ENCODE results near the gene LSM3.

The LSM3 gene

DNA sequence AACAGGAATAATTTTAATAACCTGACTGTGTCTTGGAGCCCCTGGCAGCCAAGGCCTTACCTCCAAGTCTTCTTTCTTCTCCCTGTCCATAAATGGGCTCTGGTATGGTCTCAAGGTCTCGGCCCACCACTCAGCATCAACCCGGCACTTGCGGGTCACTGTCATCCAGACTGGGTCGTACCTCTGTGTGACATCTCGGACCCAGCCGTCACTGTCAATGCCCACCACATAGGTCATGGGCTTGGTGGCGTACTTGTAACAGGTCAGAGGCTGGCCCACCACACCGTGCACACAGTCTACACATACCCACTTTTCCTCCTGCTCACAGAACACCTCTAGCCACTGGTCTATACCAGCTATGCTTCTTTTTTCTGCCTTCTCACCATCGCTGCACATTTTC is 20.7 kb upstream of the LSM3 start:
- no peak for DNase-seq (ENCODE audit: low read depth)

DNA sequence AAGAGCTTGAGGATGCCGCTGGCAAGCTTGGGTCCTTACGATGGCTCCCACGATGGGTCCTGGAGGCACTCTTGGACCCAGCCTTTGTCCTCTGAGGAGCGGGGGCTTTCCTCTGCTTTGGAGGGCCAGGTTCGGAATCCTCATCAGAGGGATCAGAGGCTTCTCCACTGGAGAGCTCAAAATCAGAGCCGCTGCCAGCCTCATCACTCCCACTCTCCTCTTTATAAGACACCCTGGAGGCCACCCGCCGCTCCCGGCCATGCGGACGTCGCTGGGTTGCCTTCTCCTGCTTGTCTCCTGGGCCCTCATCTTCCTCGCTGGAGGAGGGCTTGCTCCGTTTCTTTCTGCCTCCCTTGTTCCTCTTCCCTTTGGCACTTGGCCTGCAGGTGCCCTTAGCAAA is 20.2 kb upstream of the LSM3 start:
- DNase-seq (ENCODE audit: low read depth), result no peak

DNA sequence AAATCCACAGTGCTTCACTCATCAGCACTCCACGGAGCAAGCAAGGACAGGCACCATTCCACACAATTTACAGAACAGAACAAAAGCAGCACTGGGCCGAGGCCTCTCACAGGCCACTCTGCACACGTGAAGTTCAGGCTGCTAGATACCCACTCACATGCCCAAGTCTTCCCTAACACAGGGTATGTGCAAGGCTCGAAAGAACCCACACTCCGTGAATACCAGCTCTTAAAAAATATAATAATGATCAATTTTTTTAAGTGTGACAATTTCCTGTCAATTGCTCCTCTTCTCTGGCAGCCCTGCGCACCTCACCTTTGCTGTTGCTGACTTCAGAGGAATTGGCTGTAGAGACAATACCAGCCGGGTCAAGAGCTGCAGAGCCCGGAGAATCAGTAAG is 19.2 kb upstream of the LSM3 start:
- DNase-seq (ENCODE audit: low read depth), result no peak

DNA sequence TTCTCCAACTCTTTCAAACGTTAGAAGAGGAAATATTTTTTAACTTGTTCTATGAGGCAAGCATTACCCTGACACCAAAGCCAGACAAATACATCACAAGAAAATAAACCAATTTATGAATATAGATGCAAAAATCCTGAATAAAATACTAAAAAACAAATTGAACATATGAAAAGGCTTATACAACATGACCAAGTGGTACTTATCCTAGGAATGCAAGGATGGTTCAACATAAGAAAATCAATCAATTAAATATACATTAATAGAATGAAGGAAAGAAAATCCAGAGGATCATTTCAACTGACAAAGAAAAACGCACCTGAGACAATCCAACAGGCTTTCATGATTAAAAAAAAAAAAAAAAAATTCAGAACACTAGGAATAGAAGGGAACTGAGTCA is 17.3 kb upstream of the LSM3 start:
- DNase-seq (ENCODE audit: low read depth), result no peak

DNA sequence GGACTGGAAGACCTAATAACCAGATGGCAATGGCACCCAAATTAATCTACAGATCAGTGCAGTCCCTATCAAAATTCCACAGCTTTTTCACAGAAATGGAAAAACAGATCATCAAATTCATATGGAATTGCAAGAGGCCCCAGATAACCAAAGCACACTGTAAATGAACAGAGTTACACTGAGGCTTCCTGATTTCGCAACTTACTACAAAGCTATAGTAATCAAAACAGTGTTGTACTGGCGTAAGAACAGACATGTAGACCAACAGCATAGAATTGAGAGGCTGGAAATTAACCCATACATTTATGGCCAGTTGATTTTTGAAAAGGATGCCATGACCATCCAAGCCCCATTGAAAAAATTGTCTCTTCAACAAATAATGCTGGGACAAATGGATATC is 16.4 kb upstream of the LSM3 start:
- no peak for DNase-seq (ENCODE audit: low read depth)

DNA sequence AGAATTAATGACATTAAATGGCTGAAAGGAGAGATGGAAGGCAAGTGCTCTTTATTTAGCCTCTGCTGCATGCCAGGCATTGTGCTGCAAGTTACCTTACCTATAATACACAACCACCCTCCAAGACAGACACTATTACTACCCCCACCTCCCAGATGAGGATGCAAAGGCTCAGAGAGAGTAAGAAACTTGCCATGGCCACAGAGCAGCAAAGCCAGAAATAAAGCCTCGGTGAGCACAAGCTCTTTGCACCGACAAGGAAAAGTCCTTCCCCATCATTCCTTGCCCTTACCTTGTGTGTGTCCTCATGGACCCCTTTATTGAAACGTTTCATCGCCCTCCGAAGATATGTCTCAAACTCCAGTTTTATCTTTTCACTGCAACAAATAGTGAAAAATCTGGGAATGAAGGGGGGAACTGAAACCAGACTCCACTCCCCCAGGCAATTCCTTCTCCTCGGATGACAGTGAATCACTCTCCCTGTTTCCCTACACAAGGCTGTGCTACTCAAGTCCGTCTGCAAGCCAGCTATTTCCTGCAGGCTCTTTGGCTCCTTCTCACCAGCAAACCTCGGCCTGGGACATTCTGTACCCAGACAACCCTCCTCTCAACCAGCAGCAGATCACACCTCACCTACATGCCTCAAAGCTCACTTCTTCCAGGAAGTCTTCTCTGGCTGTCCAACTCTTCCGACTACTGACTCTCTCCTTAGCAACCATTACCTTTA is 11.6 kb upstream of the LSM3 start:
- no peak for DNase-seq (ENCODE audit: low read depth)

DNA sequence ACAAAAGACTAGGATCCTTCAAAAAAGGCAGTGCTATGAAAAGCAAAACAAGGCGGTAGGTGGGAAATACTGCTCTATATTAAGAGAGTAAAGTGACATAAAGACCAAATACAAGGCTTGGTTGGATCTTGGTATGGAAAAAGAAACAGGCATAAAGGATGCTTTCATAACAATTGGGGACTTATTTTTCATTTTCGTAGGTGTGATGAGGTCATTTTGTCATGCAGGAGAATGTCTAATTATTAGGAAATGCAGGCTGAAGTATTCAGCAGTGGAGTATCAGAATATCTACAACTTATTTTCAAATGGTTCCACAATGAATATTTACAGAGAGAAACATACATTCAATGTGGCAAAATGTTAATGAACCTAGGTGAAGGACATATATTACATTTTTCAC is 9.2 kb upstream of the LSM3 start:
- no peak for DNase-seq (ENCODE audit: low read depth)

DNA sequence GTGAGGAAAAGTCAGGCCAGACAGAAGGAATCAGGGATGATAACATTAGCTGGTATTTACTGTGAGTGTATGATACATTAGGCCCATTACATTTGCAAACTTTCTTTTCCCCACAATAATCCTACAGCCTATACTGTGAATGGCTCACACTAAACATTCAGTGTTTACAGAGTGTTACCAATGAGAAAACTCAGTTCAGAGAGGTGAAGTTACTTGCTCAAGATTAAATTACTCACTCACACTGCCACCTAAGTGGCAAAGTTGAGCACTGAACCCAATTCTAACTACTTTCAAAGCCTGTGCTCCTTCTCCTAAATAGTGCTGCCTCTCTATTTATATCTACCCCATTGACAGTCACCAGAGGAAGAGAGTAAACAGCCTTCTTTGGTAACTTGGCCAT is 8.7 kb upstream of the LSM3 start:
- DNase-seq (ENCODE audit: low read depth), result no peak

DNA sequence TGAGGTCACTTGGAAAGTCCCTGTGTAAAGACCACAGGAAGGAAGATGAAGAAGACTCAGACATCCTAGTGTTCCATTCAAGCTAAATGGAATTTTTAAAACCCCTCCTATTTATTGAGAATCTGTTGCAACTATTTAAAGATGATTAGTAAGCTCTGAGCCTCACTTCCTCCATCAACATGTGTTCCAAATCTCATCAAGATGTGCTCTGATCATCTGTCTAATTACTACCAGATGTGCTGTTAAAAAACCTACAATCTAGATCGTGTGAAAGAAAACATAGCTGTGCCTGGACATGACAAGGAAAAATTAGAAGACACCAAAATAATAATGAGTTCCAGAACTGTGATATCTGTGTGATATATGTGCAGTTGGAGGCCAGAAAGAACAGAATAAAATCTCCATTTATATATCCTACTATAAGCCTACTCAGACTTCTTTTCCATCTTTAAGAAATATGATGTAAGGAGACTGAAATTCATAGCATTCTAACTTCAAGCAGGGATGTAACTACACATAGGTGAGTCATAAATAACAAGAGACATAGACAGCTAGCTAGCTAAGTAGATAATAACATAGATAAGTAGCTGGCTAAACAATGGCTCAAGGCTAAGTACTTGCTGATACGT is 8.0 kb upstream of the LSM3 start:
- no peak for DNase-seq (ENCODE audit: low read depth)

DNA sequence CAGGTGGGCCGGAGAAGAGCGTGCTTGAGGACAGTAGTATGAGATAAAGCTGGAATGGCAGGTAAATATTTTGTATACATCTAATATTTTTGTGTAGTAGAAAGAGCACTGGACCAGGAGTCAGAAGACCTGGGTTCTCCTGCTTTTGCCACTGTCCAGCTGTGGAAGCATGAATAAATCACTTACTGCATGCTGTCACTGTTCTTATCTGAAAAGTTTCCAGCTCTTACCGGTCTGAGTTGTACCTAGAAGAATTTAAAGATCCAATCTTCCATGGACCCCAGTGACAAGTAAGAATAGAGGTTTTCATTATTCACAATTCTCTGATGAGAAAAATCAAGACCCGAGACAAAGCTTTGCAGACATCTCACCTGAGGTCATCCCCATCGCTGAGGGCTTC is 6.1 kb upstream of the LSM3 start:
- DNase-seq (ENCODE audit: low read depth), result no peak

DNA sequence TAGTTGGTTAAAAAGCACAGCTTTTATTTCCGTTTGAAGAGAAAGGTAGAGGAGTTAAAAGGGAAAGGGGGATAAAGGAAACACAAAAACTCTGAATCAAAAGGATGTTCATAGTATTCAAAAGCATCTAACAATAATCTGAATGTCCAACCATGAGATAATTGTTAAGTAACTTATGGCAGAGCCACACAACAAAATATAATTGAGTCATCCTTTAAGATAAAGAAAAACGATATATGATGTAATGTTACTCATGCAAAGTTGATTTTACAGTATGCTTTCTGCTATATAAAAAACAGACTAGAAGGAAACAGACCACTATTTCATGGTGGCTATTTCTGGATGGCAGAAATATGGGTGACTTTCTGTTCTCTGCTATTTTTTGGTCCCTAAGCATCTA is 4.1 kb upstream of the LSM3 start:
- no peak for DNase-seq (ENCODE audit: low read depth)

DNA sequence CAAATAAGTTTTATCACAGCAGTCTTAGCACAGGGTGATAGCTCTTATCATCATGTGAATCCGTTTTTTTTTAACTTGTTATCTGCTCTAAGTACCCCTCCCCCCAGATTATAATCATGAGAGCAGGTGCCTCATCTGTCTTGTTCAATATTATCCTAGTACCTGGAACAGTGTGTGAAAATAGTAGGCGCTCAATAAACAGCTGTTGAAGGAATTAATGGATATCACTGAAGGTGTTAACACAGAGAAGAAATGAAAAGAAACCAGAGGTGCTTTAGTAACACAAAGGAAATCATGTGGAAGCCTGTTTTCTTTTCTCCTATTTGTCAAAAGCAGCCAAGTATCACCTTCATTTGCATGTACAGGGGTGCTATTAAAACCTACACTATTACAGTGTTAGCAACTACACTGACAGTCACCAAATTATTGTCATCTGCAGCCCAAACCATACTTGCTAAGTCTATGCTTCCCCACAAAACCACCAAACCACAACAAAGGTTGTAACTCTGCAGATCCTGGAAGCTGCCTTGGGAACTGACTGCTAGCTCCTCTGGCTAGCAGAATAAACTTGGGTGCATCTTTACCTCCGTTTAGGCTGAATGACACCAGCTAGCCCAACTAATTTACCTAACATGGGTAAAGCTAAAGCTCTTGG is 3.1 kb upstream of the LSM3 start:
- DNase-seq (ENCODE audit: low read depth), result no peak

DNA sequence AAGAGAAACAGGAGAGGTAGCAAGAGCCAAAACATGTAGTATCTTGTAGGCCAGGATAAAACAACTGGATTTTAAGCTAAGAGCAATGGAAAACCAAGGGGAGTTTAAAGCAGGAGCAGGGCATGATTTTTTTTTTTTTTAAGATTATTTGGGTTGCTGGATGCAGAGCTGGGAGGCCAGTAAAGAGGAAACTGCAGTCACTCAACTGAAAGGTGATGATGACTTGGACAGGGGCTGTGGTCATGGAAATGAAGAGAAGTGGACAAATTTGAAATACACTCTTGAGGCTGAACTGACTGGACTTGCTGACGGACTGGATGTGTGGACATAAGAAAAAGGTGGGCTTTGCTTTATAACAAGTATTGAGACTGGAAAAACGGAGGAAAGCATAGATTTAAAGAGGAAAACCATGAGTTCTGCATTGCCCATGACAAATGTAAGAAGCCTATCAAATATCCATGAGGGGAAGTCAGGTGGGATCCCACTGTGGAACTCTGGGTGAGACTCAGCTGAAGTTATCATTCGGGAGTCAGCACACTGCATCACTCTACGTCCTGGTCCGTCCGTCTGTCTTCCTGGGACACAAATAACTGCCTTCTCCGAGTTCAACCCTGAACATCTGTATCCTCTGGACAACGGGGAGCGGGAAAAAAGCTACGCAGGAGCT is 904 bp upstream of the LSM3 start:
- DNase-seq (ENCODE audit: low read depth), result no peak

DNA sequence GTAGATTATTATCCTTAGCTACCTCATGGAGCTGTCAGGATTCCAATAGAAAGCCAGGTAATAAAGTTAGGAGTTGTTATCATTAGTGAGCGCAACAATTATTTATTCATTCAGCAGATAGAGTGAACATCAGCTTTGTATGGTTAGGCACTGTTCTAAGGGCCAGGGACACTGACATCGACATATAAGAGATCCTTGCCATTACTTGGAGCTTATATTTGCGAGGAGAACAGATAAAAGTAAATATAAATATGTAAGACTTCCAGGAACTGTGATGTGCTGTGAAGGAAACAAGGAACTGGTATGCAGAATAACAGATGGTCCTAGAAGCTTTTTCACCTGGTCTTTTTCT is 473 bp downstream of the LSM3 start:
- DNase-seq (ENCODE audit: low read depth), result no peak

DNA sequence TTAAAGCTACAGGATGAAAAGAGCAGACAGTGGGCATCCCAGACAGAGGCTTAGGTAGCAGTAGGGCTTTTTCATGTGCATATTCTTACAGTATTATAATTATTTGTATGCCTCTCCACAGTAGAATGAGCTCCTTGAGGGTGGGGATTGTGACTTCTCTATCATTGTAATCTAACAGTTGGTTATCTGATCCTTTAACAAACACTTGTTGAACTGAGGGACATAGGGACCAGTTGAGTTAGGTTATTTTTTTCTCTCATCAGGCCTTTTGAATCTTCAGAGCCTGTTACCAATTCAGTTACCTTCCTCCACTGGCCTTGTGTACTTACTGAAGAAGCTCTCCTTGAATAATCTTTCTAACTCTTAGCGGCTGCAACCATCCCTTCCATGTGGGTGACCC is 1.2 kb downstream of the LSM3 start:
- no peak for DNase-seq (ENCODE audit: low read depth)

DNA sequence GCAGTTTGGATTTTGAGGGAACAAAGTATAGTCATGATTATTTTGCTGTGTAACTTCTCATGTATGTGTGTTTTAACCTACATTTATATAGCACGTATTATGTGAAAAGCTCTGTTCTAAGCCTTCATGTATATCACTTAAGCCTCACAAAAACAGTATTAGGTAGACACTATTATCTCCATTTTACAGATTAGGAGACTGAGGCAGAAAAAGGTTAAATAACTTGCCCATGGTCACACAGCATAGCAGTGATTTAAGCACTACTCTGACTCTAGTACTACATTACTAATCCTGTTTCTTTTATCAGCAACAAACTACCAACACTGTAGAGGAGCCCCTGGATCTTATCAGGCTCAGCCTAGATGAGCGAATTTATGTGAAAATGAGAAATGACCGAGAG is 2.6 kb downstream of the LSM3 start:
- DNase-seq (ENCODE audit: low read depth), result no peak

DNA sequence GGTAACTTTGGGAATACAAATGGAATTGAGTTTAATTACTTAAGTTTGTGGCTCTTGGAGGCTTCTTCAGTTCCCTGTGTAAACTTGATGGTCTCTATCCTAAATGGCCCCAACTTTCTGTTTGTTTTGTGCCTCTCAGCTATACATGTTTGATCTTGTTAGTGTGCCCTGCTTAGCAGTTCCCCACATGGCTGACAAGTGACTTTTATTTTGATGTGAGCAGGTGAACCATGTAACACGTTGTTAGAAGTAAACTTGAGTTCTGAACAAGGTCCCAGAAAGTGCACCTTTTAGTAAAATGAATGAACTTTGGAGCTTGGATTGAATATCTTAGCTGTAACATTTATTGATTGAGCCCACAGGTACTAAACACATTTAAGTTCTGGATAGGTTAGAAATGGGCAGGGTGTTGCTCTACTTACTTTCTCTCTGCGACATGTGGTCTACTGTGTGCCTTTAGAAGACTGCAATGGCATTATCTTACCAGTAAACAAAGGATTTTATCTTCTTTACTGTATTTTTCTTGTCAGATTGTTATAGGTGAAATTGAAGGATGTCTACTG is 4.5 kb downstream of the LSM3 start:
- DNase-seq (ENCODE audit: low read depth), result no peak

DNA sequence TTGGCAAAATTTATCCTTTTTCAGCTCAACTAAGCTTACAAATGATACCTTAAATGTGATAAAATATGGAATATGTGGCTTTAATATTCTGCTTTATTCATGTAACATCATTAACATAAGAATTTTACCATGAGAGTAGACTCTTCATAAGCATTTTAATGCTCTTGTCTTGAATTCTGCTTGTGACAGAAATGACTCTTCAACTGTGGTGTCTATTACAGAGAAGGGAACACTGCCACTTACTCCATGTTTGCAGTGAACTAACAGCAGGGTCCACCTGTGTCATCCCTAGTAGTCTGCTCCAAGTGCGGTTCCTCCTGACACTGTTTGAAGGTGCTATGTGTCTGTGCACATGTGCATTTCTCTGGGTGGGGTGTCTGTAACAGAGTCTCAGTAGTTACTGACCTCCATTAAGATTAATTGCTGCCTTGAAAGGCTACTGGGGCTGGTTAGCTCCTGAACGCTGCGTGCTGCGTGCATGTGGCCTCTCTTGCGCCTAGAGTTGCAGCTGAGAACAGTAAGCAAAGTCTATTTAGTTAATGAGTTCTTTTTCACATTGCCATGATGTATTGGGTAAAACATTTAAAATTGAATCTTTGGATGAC is 8.3 kb downstream of the LSM3 start:
- DNase-seq (ENCODE audit: low read depth), result no peak

DNA sequence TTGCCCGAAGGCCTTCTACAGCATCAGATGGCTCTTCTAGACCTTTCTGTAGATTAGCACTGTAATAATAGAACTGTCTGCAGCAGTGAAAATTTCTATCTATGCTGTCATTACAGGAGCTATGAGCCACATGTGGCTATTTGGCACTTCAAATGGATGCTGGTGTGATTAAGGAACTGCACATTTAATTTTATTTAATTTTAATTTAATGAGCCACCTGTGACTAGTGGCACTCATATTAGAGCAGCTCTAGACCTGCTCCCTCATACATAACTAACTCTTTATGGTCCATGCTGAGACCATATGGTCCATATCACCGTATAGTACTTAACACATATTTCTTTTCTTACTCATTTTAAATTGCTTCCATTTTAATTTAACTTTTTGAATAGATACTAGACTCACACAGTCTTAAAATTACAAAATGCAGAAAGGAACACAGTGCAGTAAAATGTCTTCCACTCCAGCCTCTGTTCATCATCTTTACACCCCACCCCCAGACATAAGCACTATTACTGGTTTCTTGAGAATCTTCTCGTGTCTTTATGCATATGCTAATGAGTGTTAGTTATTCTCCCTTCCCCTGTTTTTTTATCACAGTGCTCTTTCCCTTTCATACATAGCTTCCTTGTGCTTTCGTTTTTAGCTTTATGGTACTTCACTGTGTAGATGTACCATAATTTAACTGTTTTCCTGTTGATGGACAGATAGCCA is 9.6 kb downstream of the LSM3 start:
- DNase-seq (ENCODE audit: low read depth), result no peak

DNA sequence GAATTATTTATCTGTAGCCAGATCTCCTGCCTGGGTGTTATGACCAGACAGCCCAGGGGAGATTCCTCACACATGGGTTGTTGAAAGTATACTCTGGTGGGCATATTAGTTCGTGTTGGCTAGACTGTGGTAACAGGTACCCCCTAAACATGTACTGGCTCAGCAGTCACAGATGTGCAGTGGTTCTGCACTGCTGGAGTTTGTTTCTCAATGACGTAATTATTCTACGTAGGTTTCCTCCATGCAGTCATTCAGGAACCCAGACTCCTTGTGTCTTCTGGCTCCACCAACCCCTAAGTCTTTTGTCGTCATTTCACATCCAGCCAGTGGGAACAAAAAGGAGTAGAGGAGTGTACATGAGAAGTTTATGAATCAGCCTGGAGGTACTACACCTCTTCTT is 16.2 kb downstream of the LSM3 start:
- DNase-seq (ENCODE audit: low read depth), result no peak

DNA sequence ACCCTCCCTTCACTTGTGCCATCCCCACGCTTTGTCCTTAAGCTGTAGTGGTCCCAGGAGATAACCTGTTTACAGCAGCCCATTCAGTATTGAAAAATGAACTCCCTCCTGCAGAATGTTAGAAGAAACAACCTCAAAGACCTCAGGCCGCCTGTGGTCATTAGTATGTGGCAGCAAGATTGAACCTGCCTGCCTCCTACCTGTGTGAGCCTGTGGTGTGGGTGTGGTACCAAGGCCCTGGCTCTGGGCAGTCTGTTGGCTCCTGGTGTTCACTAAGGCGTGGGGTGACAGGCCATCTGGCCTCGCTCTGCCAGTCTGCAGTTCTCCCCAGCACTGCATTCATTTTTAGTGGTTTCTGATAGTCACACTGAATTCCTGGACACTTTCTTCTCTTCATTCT is 21.0 kb downstream of the LSM3 start:
- no peak for DNase-seq (ENCODE audit: low read depth)

DNA sequence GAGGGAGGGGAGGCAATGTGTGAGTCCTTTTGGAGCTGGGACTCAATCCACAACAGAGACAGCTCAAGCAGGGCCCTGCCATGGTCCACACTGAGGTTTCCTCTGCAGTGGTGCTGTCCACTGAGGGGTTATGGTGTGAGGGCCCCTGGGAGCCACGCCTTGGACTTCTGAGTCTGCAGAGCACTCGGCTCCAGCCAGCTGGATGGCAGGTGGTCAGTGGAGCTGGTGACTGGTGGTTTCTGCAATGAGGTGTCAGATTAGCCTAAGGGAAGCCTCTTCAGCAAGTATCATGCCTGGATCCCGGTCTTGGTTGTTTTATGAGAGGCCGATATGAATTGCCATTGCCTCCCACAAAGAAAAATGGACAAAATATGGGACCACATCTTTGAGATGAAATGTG is 21.7 kb downstream of the LSM3 start:
- no peak for DNase-seq (ENCODE audit: low read depth)
